HepG2 (cell line): Measurements from ENCODE around the gene CCDC57. TPM values are rescaled to one million over a fixed set of nuclear protein-coding genes. Genes with fewer than 3 reads are reported as not detected.

Experiments
- ADNP ChIP-seq: sonication (generic); formaldehyde crosslinking; IDR thresholded peaks from 2 replicates; pipeline ENCODE4 v1.4.0; 2020; ENCODE audit warnings: missing genetic modification reagents
- ARNT2 ChIP-seq: sonication (generic); formaldehyde crosslinking; IDR thresholded peaks from 2 replicates; pipeline ENCODE4 v1.8.0; 2022; ENCODE audit warnings: mild to moderate bottlenecking, low read depth, missing genetic modification reagents, moderate library complexity
- ATF6 ChIP-seq: sonication (generic); formaldehyde crosslinking; conservative IDR thresholded peaks from 2 replicates; pipeline ENCODE4 v1.4.0; 2020; ENCODE audit warnings: missing genetic modification reagents
- ATF7-NPFF ChIP-seq: sonication (generic); formaldehyde crosslinking; IDR thresholded peaks from 2 replicates; pipeline ENCODE4 v1.8.1; 2023; ENCODE audit warnings: mild to moderate bottlenecking, low read depth, missing genetic modification reagents, moderate library complexity
- CHCHD3 ChIP-seq: sonication (generic); formaldehyde crosslinking; IDR thresholded peaks from 2 replicates; pipeline ENCODE4 v1.8.0; 2022; ENCODE audit warnings: mild to moderate bottlenecking, missing genetic modification reagents, moderate library complexity
- ELK4 ChIP-seq: sonication (generic); formaldehyde crosslinking; IDR thresholded peaks from 2 replicates; pipeline ENCODE4 v1.9.0; 2021; ENCODE audit warnings: missing genetic modification reagents, borderline replicate concordance
- ERF ChIP-seq: IDR thresholded peaks from 2 replicates; pipeline ENCODE4 v1.6.1; 2018; ENCODE audit warnings: missing biosample characterization, missing genetic modification reagents
- GABPB1 ChIP-seq: IDR thresholded peaks from 2 replicates; pipeline ENCODE4 v1.6.1; 2016; ENCODE audit warnings: mild to moderate bottlenecking, missing genetic modification reagents, moderate library complexity, missing compliant biosample characterization
- PRPF4 ChIP-seq: fragments of 200-400 bp; formaldehyde crosslinking; IDR thresholded peaks from 2 replicates; pipeline ENCODE4 v1.6.1; 2016; ENCODE audit warnings: low read length, low read depth; ENCODE audit not compliant: poor library complexity, severe bottlenecking
- SATB2 ChIP-seq: sonication (generic); formaldehyde crosslinking; IDR thresholded peaks from 2 replicates; pipeline ENCODE4 v1.5.0; 2020; ENCODE audit warnings: missing genetic modification reagents
- SNAPC2 ChIP-seq: sonication (generic); formaldehyde crosslinking; IDR thresholded peaks from 2 replicates; pipeline ENCODE4 v1.8.1; 2022; ENCODE audit warnings: mild to moderate bottlenecking, missing genetic modification reagents
- SP5 ChIP-seq: IDR thresholded peaks from 2 replicates; pipeline ENCODE4 v1.6.1; 2016; ENCODE audit warnings: low read depth, borderline replicate concordance
- TRIM22 ChIP-seq: fragments of 450-650 bp; IDR thresholded peaks from 2 replicates; pipeline ENCODE4 v1.6.1; 2017
- ZFP37 ChIP-seq: sonication (generic); formaldehyde crosslinking; IDR thresholded peaks from 2 replicates; pipeline ENCODE4 v1.4.0; 2020; ENCODE audit warnings: missing genetic modification reagents, borderline replicate concordance
- ZNF235 ChIP-seq: sonication (generic); formaldehyde crosslinking; IDR thresholded peaks from 2 replicates; pipeline ENCODE4 v1.8.1; 2023; ENCODE audit warnings: mild to moderate bottlenecking, missing genetic modification reagents, borderline replicate concordance
- ZNF510 ChIP-seq: sonication (generic); formaldehyde crosslinking; IDR thresholded peaks from 2 replicates; pipeline ENCODE4 v1.4.0; 2020; ENCODE audit warnings: low read depth, mild to moderate bottlenecking, missing genetic modification reagents
- ZNF609 ChIP-seq: sonication (generic); formaldehyde crosslinking; IDR thresholded peaks from 2 replicates; pipeline ENCODE4 v1.4.0; 2020; ENCODE audit warnings: mild to moderate bottlenecking, missing genetic modification reagents, borderline replicate concordance
- ZNF790 ChIP-seq: sonication (generic); formaldehyde crosslinking; IDR thresholded peaks from 2 replicates; pipeline ENCODE4 v1.8.0; 2022; ENCODE audit warnings: missing genetic modification reagents, mild to moderate bottlenecking, borderline replicate concordance
- ZNF83 ChIP-seq: sonication (generic); formaldehyde crosslinking; IDR thresholded peaks from 2 replicates; pipeline ENCODE4 v1.4.0; 2020; ENCODE audit warnings: missing genetic modification reagents, mild to moderate bottlenecking, borderline replicate concordance
- polyA plus RNA-seq, 8 experiments: library from polyadenylated mRNA; depleted of rRNA in 3 of 8; stranded (reverse) in 7 of 8; unstranded in 1 of 8; fragments of >200 nt; fragmentation: Illumina TruSeq in 4 of 8; extraction: Trizol in 4 of 8; gene quantifications; 2 replicates each; pipeline versions ENCODE4 v1.2.1 to v1.2.3, GENCODE V29; 2011 to 2016; ENCODE audit warnings: low read depth in 4 of 8, missing spikeins in 1 of 8, mixed read lengths in 1 of 8; ENCODE audit not compliant: insufficient read depth in 1 of 8
- total RNA-seq, 5 experiments: library from RNA; depleted of rRNA; stranded (reverse); fragments of >200 nt; fragmentation: Illumina TruSeq; extraction: Trizol; gene quantifications; 2 replicates each; pipeline ENCODE4 v1.2.3, GENCODE V29; 2016; ENCODE audit warnings: low read depth in 1 of 5

CCDC57 gene
- total and polyA plus RNA-seq, 2 of the 13 experiments (the other 11 are each of a cell fraction or from before 2014, with no cell fraction given): 59.3 to 59.9 TPM

GRCh38 chr17:82241926-82242697 is 29.5 kb upstream of the CCDC57 start (continued):
- TF ChIP-seq GABPB1 (CRISPR knock-in tag): 0 out of 2 replicates have a peak, but pooled peaks have one; percentile 28
- no peak; the same call in 1 of the 2 replicates for TF ChIP-seq CHCHD3 (CRISPR knock-in tag)
- no peak for TF ChIP-seq TRIM22
- TF ChIP-seq SP5 (CRISPR knock-in tag): no peak
- TF ChIP-seq ARNT2 (CRISPR knock-in tag): no peak
- peak; percentile 13; the same call in 1 of the 2 replicates for TF ChIP-seq ZNF235 (CRISPR knock-in tag)
- no peak for TF ChIP-seq ADNP (CRISPR knock-in tag)
- TF ChIP-seq ZFP37 (CRISPR knock-in tag): peak; percentile 36; the same call in 1 of the 2 replicates
- no peak for TF ChIP-seq ZNF790 (CRISPR knock-in tag)
- no peak for TF ChIP-seq ZNF609 (CRISPR knock-in tag)
- no peak for TF ChIP-seq ELK4 (CRISPR knock-in tag)
- TF ChIP-seq ZNF510: no peak
- peak; percentile 69; the same call in 1 of the 2 replicates for TF ChIP-seq ERF (CRISPR knock-in tag)
- 0 out of 2 replicates have a peak, but pooled peaks have one; percentile 54 for TF ChIP-seq ATF7-NPFF (CRISPR knock-in tag)
- TF ChIP-seq SATB2 (CRISPR knock-in tag): no peak
- TF ChIP-seq ATF6 (CRISPR knock-in tag): no peak
- TF ChIP-seq SNAPC2 (CRISPR knock-in tag): no peak
- no peak for TF ChIP-seq PRPF4
- TF ChIP-seq ZNF83 (CRISPR knock-in tag): 0 out of 2 replicates have a peak, but pooled peaks have one; percentile 83
